ENCODE measurements around the gene INTS15.

Gene INTS15

GRCh38 chr7:6643915-6644625 lies 54.2 kb downstream of the INTS15 start:
- no peak for DNase-seq (ENCODE audit: extremely low read depth, insufficient read length)
- Histone ChIP-seq H3K4me3 (replicated peaks; ENCODE audit: low read depth, low read length) (no peak overlapping the region), H3K27me3 (replicated peaks; ENCODE audit: control insufficient read depth, insufficient read depth, low read length) (no peaks in the 10 kb centered on the region), H3K36me3 (ENCODE audit: control insufficient read depth, insufficient read depth, low read length) (peaks cover 45% of the 10 kb centered on the region)
- no peak for TF ChIP-seq CTCF (IDR thresholded peaks at IDR 0.05; ENCODE audit: insufficient read depth, low read length, poor library complexity, severe bottlenecking)

- TF ChIP-seq CTCF (IDR thresholded peaks at IDR 0.05; ENCODE audit: insufficient read depth, low read length, poor library complexity, severe bottlenecking) = no peak
- no peak for DNase-seq (ENCODE audit: extremely low read depth, insufficient read length)
- Histone ChIP-seq H3K27me3 (replicated peaks; ENCODE audit: control insufficient read depth, insufficient read depth, low read length) (no peaks in the 10 kb centered on the region), H3K36me3 (ENCODE audit: control insufficient read depth, insufficient read depth, low read length) (peaks cover 47% of the 10 kb centered on the region), H3K4me3 (replicated peaks; ENCODE audit: low read depth, low read length) (no peak overlapping the region)
These were observed 54.9 kb downstream of the INTS15 start for GRCh38 chr7:6644728-6645127.

GRCh38 chr7:6646465-6646864 lies 56.6 kb downstream of the INTS15 start:
- DNase-seq (ENCODE audit: extremely low read depth, insufficient read length) = no peak
- peaks cover 53% of the 10 kb centered on the region for H3K36me3 ChIP-seq (ENCODE audit: control insufficient read depth, insufficient read depth, low read length)
- no peak overlapping the region for H3K4me3 ChIP-seq (replicated peaks; ENCODE audit: low read depth, low read length)
- no peak for TF ChIP-seq CTCF (IDR thresholded peaks at IDR 0.05; ENCODE audit: insufficient read depth, low read length, poor library complexity, severe bottlenecking)
- no peaks in the 10 kb centered on the region for H3K27me3 ChIP-seq (replicated peaks; ENCODE audit: control insufficient read depth, insufficient read depth, low read length)

GRCh38 chr7:6647080-6647479 lies 57.3 kb downstream of the INTS15 start:
- no peak for TF ChIP-seq CTCF (IDR thresholded peaks at IDR 0.05; ENCODE audit: insufficient read depth, low read length, poor library complexity, severe bottlenecking)
- H3K4me3 ChIP-seq (replicated peaks; ENCODE audit: low read depth, low read length) = no peak overlapping the region
- no peaks in the 10 kb centered on the region for H3K27me3 ChIP-seq (replicated peaks; ENCODE audit: control insufficient read depth, insufficient read depth, low read length)
- H3K36me3 ChIP-seq (ENCODE audit: control insufficient read depth, insufficient read depth, low read length) = peaks cover 58% of the 10 kb centered on the region
- no peak for DNase-seq (ENCODE audit: extremely low read depth, insufficient read length)

- TF ChIP-seq CTCF (IDR thresholded peaks at IDR 0.05; ENCODE audit: insufficient read depth, low read length, poor library complexity, severe bottlenecking) = no peak
- Histone ChIP-seq H3K36me3 (ENCODE audit: control insufficient read depth, insufficient read depth, low read length) (peaks cover 61% of the 10 kb centered on the region), H3K4me3 (replicated peaks; ENCODE audit: low read depth, low read length) (no peak overlapping the region), H3K27me3 (replicated peaks; ENCODE audit: control insufficient read depth, insufficient read depth, low read length) (no peaks in the 10 kb centered on the region)
- DNase-seq (ENCODE audit: extremely low read depth, insufficient read length) = no peak
These were observed 57.7 kb downstream of the INTS15 start for GRCh38 chr7:6647541-6647940.
